Vein endothelial cell (primary cell): ENCODE measurements around the gene LAMC3. TPM values are rescaled to one million over a fixed set of nuclear protein-coding genes. Genes with fewer than 3 reads are reported as not detected.

ENCODE experiments used
- small RNA-seq: library from RNA; depleted of rRNA; stranded (forward); fragments of <200 nt; gene quantifications from one replicate; pipeline ENCODE3, GENCODE V24; 2012
- total RNA-seq: library from RNA; depleted of rRNA; stranded (reverse); fragments of >200 nt; gene quantifications from 2 replicates; pipeline ENCODE4 v1.2.3, GENCODE V29; 2012

Gene LAMC3
- under 0.01 and 0.19 TPM in 2 replicates for total RNA-seq

GRCh38 chr9:131008909-131009618, at the start of gene LAMC3:
Gene LAMC3 (plus strand): TSS chr9:131009174. CDS start chr9:131009215, 41 bp downstream.

GRCh38 chr9:131096269-131097125, 87.5 kb downstream of the LAMC3 start, which contains the start of gene AIF1L:
Gene AIF1L (plus strand): TSS chr9:131096531. CDS start chr9:131096630, 99 bp downstream.

GRCh38 chr9:131125288-131126058, 116.5 kb downstream of the LAMC3 start, which contains the start of gene NUP214:
Gene NUP214 (plus strand): TSS chr9:131125586. CDS start chr9:131125705, 119 bp downstream.

Small RNA genes lying within 50 kb of the gene (small RNA-seq; reads per million reads assigned to genes)
- not detected for gene RF00322
- not detected for gene RNU6-881P

Other genes starting within 250 kb of the LAMC3 start
- 97.0 and 112 TPM in 2 replicates for gene ABL1, start 173.9 kb upstream of the LAMC3 start, total RNA-seq
- gene QRFP, start 112.4 kb upstream of the LAMC3 start, total RNA-seq = not detected in 2 replicates
- 0.29 TPM in 1 of 2 replicates, not detected in the other for gene FIBCD1, start 69.9 kb upstream of the LAMC3 start, total RNA-seq
- 16.0 and 25.6 TPM in 2 replicates for gene AIF1L, start 87.4 kb downstream of the LAMC3 start, total RNA-seq
- gene NUP214, start 116.4 kb downstream of the LAMC3 start, total RNA-seq = 22.9 and 23.2 TPM in 2 replicates